Gastrocnemius medialis (tissue), 4 donors: ENCODE data around the gene ST6GALNAC3. TPM values are rescaled to one million over a fixed set of nuclear protein-coding genes. Genes with fewer than 3 reads are reported as not detected.

ENCODE experiments used
- ATAC-seq, 2 donors: fragments of 150-250 bp; one replicate each; pipeline ENCODE4 v1.9.1; 2016
- DNase-seq, 2 donors: peaks; one replicate each; pipeline ENCODE4 v3.0.0-alpha.2; 2019
- H3K27ac ChIP-seq, 4 donors: fragments of 200-600 bp; sonication (generic); 1 replicate in 1 of 4; 2 replicates in 3 of 4; pipeline ENCODE4 v1.5.1; 2016 to 2018; ENCODE audit warnings: mild to moderate bottlenecking in 2 of 4, moderate library complexity in 1 of 4
- H3K27me3 ChIP-seq, 3 donors: fragments of 200-600 bp; sonication (generic) in 2 of 3; 1 replicate in 1 of 3; 2 replicates in 2 of 3; pipeline versions ENCODE4 v1.5.1 to v1.6.0; 2016 to 2019; ENCODE audit warnings: mild to moderate bottlenecking in 1 of 3, moderate library complexity in 1 of 3
- H3K36me3 ChIP-seq, 2 donors: fragments of 200-600 bp; sonication (generic) in 1 of 2; one replicate each; pipeline ENCODE4 v1.5.1; 2017 to 2018
- H3K4me1 ChIP-seq, 2 donors: fragments of 200-600 bp; sonication (generic) in 1 of 2; one replicate each; pipeline ENCODE4 v1.5.1; 2016 to 2017; ENCODE audit warnings: mild to moderate bottlenecking in 2 of 2
- H3K4me3 ChIP-seq, 4 donors: fragments of 200-600 bp; sonication (generic) in 3 of 4; 1 replicate in 1 of 4; 2 replicates in 3 of 4; pipeline ENCODE4 v1.5.1; 2016 to 2019; ENCODE audit warnings: mild to moderate bottlenecking in 2 of 4
- H3K9me3 ChIP-seq, 3 donors: fragments of 200-600 bp; sonication (generic) in 2 of 3; 1 replicate in 1 of 3; 2 replicates in 2 of 3; pipeline ENCODE4 v1.5.1; 2016 to 2019
- CTCF ChIP-seq, 5 experiments: fragments of 450-650 bp in 3 of 5; fragments of 200-600 bp in 2 of 5; sonication (generic) in 2 of 5; IDR thresholded peaks in 4 of 5; conservative IDR thresholded peaks in 1 of 5; 1 replicate in 4 of 5; 2 replicates in 1 of 5; pipeline ENCODE4 v1.5.1; 2016 to 2019; ENCODE audit warnings: antibody characterized with exemption in 5 of 5, mild to moderate bottlenecking in 3 of 5, moderate library complexity in 3 of 5
- POLR2A ChIP-seq, 2 donors: fragments of 450-650 bp; IDR thresholded peaks; one replicate each; pipeline ENCODE4 v1.6.1; 2017; ENCODE audit warnings: antibody characterized with exemption in 2 of 2, mild to moderate bottlenecking in 2 of 2, moderate library complexity in 2 of 2
- in situ Hi-C, 4 donors: fragments of 200-750 bp; cut with MboI; loops; one replicate each; pipeline versions ENCODE4 v1.15.0 to v1.8.0; 2017; ENCODE audit warnings: low sequenced_read_pairs in 4 of 4
- intact Hi-C: fragments of 100-400 bp; cut with DNase I; formaldehyde crosslinking; loops from one replicate; pipeline ENCODE4 v1.15.1; 2023; ENCODE audit warnings: low total_unique reads
- total RNA-seq, 4 donors: library from RNA; depleted of rRNA; stranded (reverse); fragments of >200 nt; gene quantifications; one replicate each; pipeline versions ENCODE4 v1.1.0 to v1.2.3, GENCODE V29; 2016

Gene ST6GALNAC3
- total RNA-seq, 4 donors from 2014 or later = 1.7 to 3.9 (median 2.8) TPM

- Histone ChIP-seq H3K27me3 (no peaks in the 10 kb centered on the region), H3K27ac (no peak overlapping the region), H3K36me3 (no peaks in the 10 kb centered on the region), H3K9me3 (no peaks in the 10 kb centered on the region), H3K4me1 (no peaks in the 10 kb centered on the region), H3K4me3 (no peak overlapping the region)
- intact Hi-C loops = no loop called here
- in situ Hi-C loops = no loop called here
- no peak for DNase-seq
- ATAC-seq = no peak
- TF ChIP-seq CTCF (IDR thresholded peaks at IDR 0.05 in 4 of 5, conservative IDR thresholded peaks at IDR 0.05 in 1 of 5) (no peak), POLR2A (IDR thresholded peaks at IDR 0.05) (no peak)
Observed at GRCh38 chr1:76033800-76034475, 40.6 kb upstream of the ST6GALNAC3 start.

GRCh38 chr1:76035053-76035452 lies 39.5 kb upstream of the ST6GALNAC3 start:
- ATAC-seq = no peak
- no peak overlapping the region for H3K4me3 ChIP-seq
- in situ Hi-C loops = no loop called here
- H3K9me3 ChIP-seq = no peaks in the 10 kb centered on the region
- DNase-seq = no peak
- intact Hi-C loops = no loop called here
- H3K27ac ChIP-seq = no peak overlapping the region
- no peaks in the 10 kb centered on the region for H3K4me1 ChIP-seq
- TF ChIP-seq CTCF (IDR thresholded peaks at IDR 0.05 in 4 of 5, conservative IDR thresholded peaks at IDR 0.05 in 1 of 5) (peak in 1 of 5 experiments; percentile 11), POLR2A (IDR thresholded peaks at IDR 0.05) (no peak)
- no peaks in the 10 kb centered on the region for H3K36me3 ChIP-seq
- H3K27me3 ChIP-seq = no peaks in the 10 kb centered on the region

GRCh38 chr1:76037324-76037723 lies 37.2 kb upstream of the ST6GALNAC3 start:
- no peaks in the 10 kb centered on the region for H3K36me3 ChIP-seq
- no peak for ATAC-seq
- no peaks in the 10 kb centered on the region for H3K9me3 ChIP-seq
- intact Hi-C loops = no loop called here
- no peak overlapping the region for H3K4me3 ChIP-seq
- no peaks in the 10 kb centered on the region for H3K27me3 ChIP-seq
- H3K27ac ChIP-seq = no peak overlapping the region
- no peak for DNase-seq
- H3K4me1 ChIP-seq = no peaks in the 10 kb centered on the region
- in situ Hi-C loops = no loop called here
- no peak for TF ChIP-seq CTCF (IDR thresholded peaks at IDR 0.05 in 4 of 5, conservative IDR thresholded peaks at IDR 0.05 in 1 of 5)
- TF ChIP-seq POLR2A (IDR thresholded peaks at IDR 0.05) = no peak

GRCh38 chr1:76038287-76039004 lies 36.1 kb upstream of the ST6GALNAC3 start:
- H3K9me3 ChIP-seq = no peaks in the 10 kb centered on the region
- H3K27me3 ChIP-seq = no peaks in the 10 kb centered on the region
- H3K4me3 ChIP-seq = no peak overlapping the region
- no peak for TF ChIP-seq POLR2A (IDR thresholded peaks at IDR 0.05)
- no peak for TF ChIP-seq CTCF (IDR thresholded peaks at IDR 0.05 in 4 of 5, conservative IDR thresholded peaks at IDR 0.05 in 1 of 5)
- no peaks in the 10 kb centered on the region for H3K4me1 ChIP-seq
- no peak for DNase-seq
- ATAC-seq = no peak
- in situ Hi-C loops (no loop called here), intact Hi-C loops (no loop called here)
- no peaks in the 10 kb centered on the region for H3K36me3 ChIP-seq
- H3K27ac ChIP-seq = no peak overlapping the region
